Gastrocnemius medialis (tissue), 4 donors: Measurements from ENCODE around the gene CNGA1.

Source experiments
- POLR2A ChIP-seq, 2 donors: fragments of 450-650 bp; IDR thresholded peaks; one replicate each; pipeline ENCODE4 v1.6.1; 2017; ENCODE audit warnings: antibody characterized with exemption in 2 of 2, mild to moderate bottlenecking in 2 of 2, moderate library complexity in 2 of 2
- TF ChIP-seq, protein P1 (sequence below), 5 experiments: fragments of 450-650 bp in 3 of 5; fragments of 200-600 bp in 2 of 5; sonication (generic) in 2 of 5; IDR thresholded peaks in 4 of 5; conservative IDR thresholded peaks in 1 of 5; 1 replicate in 4 of 5; 2 replicates in 1 of 5; pipeline ENCODE4 v1.5.1; 2016 to 2019; ENCODE audit warnings: antibody characterized with exemption in 5 of 5, mild to moderate bottlenecking in 3 of 5, moderate library complexity in 3 of 5

DNA sequence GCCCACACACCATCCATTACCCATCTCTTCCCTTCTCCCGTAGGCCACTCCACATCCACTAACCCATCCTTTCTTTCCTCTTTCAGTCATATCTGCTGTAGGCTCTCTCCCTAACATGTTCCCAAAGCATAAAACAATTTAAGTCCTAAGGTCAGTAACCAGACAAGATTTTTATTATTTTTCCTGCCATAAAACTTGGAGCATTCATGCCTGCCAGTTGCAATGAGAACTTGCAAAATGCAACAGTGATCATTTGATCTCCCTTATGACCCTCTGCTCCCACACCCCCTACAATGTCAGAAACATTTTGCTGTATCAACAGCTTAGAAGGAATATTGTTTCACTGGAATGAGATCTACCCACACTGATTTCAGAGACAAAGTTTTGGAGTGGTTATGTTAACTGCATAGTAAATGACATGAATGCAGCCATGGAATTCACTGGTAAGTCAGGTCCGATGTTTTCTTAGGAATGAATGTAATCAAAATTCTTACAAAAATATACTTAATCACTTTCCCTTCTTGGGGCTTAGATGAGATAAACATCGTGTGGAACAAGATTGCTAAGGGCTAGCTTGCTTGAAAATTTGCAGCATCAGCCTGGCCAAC lies 5.8 kb upstream of the CNGA1 start:
- TF ChIP-seq, protein P1, sequence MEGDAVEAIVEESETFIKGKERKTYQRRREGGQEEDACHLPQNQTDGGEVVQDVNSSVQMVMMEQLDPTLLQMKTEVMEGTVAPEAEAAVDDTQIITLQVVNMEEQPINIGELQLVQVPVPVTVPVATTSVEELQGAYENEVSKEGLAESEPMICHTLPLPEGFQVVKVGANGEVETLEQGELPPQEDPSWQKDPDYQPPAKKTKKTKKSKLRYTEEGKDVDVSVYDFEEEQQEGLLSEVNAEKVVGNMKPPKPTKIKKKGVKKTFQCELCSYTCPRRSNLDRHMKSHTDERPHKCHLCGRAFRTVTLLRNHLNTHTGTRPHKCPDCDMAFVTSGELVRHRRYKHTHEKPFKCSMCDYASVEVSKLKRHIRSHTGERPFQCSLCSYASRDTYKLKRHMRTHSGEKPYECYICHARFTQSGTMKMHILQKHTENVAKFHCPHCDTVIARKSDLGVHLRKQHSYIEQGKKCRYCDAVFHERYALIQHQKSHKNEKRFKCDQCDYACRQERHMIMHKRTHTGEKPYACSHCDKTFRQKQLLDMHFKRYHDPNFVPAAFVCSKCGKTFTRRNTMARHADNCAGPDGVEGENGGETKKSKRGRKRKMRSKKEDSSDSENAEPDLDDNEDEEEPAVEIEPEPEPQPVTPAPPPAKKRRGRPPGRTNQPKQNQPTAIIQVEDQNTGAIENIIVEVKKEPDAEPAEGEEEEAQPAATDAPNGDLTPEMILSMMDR (IDR thresholded peaks at IDR 0.05 in 4 of 5, conservative IDR thresholded peaks at IDR 0.05 in 1 of 5): no peak
- TF ChIP-seq POLR2A (IDR thresholded peaks at IDR 0.05): no peak
